ENCODE data around the gene CAV1. TPM values are rescaled to one million over a fixed set of nuclear protein-coding genes. Genes with fewer than 3 reads are reported as not detected.

CAV1 gene
- total and polyA plus RNA-seq, 2 donors (not counting 1 experiment from before 2014, with no cell fraction given), result 461 to 1,245 TPM

DNA sequence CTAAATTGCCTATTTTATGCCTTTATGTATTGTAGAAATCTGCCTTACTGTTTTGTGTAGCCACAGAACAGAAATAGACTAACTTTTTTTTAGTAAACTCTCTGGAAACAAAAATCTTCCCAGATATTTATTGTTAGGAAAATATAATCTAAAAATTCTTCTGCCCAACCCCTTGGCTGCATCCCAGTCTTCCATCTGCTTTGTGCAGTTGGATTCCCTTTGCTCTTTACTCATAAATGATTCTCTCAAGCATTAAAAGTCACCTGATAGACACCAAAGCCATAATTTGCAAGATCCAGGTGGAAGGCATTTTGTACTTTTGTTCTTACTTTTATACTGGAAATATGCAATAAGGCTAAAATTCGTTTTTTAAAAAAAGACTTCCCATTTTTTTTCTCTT, 31.4 kb upstream of the CAV1 start:
- no peaks in the 10 kb centered on the region for H3K36me3 ChIP-seq (ENCODE audit: control insufficient read depth, insufficient read depth, low read length)
- H3K27ac ChIP-seq (ENCODE audit: insufficient read depth, low read length), result no peak overlapping the region
- H3K4me2 ChIP-seq (ENCODE audit: extremely low read depth, insufficient read depth, low read length), result no peak overlapping the region
- H2AFZ ChIP-seq (ENCODE audit: low read length), result no peak overlapping the region
- no peak for DNase-seq (ENCODE audit: low read depth in 2 of 2)
- no peak overlapping the region for H3K9ac ChIP-seq (ENCODE audit: insufficient read depth, low read length)
- no peak overlapping the region for H3K4me3 ChIP-seq (replicated peaks in 1 of 4; ENCODE audit: control extremely low read depth in 1 of 4, insufficient read depth in 1 of 4, low read depth in 3 of 4, low read length in 4 of 4)
- TF ChIP-seq EZH2 (IDR thresholded peaks at IDR 0.05; ENCODE audit: low read length, missing control alignments), result no peak
- no peak for TF ChIP-seq CTCF (conservative IDR thresholded peaks at IDR 0.05 in 1 of 2, IDR thresholded peaks at IDR 0.05 in 1 of 2; ENCODE audit: low read depth in 1 of 2, low read length in 2 of 2)
- no peaks in the 10 kb centered on the region for H3K4me1 ChIP-seq (ENCODE audit: control insufficient read depth, extremely low read depth, insufficient read depth, low read length)
- H3K79me2 ChIP-seq (ENCODE audit: control insufficient read depth, insufficient read depth, low read length), result no peaks in the 10 kb centered on the region
- no peaks in the 10 kb centered on the region for H3K9me3 ChIP-seq (ENCODE audit: control insufficient read depth, insufficient read depth, low read depth, low read length)
- H4K20me1 ChIP-seq (ENCODE audit: control insufficient read depth, extremely low read depth, insufficient read depth, low read length), result no peaks in the 10 kb centered on the region
- H3K27me3 ChIP-seq (ENCODE audit: control insufficient read depth, insufficient read depth, low read length), result no peaks in the 10 kb centered on the region

DNA sequence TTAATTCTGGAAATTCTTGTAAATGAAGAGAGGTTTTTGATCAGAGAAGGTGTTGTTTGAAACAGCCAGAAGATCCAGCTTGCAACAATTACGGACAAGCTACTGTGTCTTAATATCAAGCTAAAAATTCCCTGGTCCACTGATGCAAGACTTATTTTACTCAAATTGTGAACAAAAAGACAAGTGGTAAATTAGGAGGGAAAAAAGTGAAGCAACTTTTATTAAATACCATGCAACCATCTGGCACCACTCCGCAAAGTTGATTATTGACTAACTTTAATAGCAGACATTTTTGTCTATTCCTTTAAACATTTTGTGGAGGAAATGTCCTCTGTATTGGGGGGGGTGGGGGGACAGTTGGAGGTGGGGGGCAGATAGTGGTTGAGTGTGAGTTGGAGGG, 30.4 kb upstream of the CAV1 start:
- DNase-seq (ENCODE audit: low read depth in 2 of 2), result no peak
- H3K4me1 ChIP-seq (ENCODE audit: control insufficient read depth, extremely low read depth, insufficient read depth, low read length), result no peaks in the 10 kb centered on the region
- TF ChIP-seq EZH2 (IDR thresholded peaks at IDR 0.05; ENCODE audit: low read length, missing control alignments) (no peak), CTCF (conservative IDR thresholded peaks at IDR 0.05 in 1 of 2, IDR thresholded peaks at IDR 0.05 in 1 of 2; ENCODE audit: low read depth in 1 of 2, low read length in 2 of 2) (no peak)
- H3K4me2 ChIP-seq (ENCODE audit: extremely low read depth, insufficient read depth, low read length), result no peak overlapping the region
- H3K9me3 ChIP-seq (ENCODE audit: control insufficient read depth, insufficient read depth, low read depth, low read length), result no peaks in the 10 kb centered on the region
- H2AFZ ChIP-seq (ENCODE audit: low read length), result no peak overlapping the region
- no peak overlapping the region for H3K27ac ChIP-seq (ENCODE audit: insufficient read depth, low read length)
- H3K9ac ChIP-seq (ENCODE audit: insufficient read depth, low read length), result no peak overlapping the region
- no peaks in the 10 kb centered on the region for H3K79me2 ChIP-seq (ENCODE audit: control insufficient read depth, insufficient read depth, low read length)
- no peaks in the 10 kb centered on the region for H4K20me1 ChIP-seq (ENCODE audit: control insufficient read depth, extremely low read depth, insufficient read depth, low read length)
- no peaks in the 10 kb centered on the region for H3K27me3 ChIP-seq (ENCODE audit: control insufficient read depth, insufficient read depth, low read length)
- H3K4me3 ChIP-seq (replicated peaks in 1 of 4; ENCODE audit: control extremely low read depth in 1 of 4, insufficient read depth in 1 of 4, low read depth in 3 of 4, low read length in 4 of 4), result no peak overlapping the region
- no peaks in the 10 kb centered on the region for H3K36me3 ChIP-seq (ENCODE audit: control insufficient read depth, insufficient read depth, low read length)

DNA sequence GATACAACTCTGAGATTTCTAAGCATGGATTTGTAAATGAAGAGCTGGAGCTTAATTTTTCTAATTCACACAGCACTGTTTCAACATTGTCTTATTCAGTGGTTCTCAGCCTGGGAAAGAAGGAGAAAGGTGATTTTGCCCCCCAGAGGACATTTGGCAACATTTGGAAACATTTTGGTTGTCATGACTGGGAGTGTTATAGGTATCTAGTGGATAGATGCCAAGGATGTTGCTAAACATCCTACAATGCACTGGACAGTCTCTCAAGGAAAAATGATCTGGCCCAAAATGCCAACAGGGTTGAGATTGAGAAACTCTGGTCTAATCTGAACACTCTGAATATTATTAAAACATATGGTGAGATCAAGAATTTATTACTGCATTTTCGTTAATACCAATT, 29.1 kb upstream of the CAV1 start:
- no peak overlapping the region for H3K27ac ChIP-seq (ENCODE audit: insufficient read depth, low read length)
- H3K4me1 ChIP-seq (ENCODE audit: control insufficient read depth, extremely low read depth, insufficient read depth, low read length), result no peaks in the 10 kb centered on the region
- no peaks in the 10 kb centered on the region for H3K9me3 ChIP-seq (ENCODE audit: control insufficient read depth, insufficient read depth, low read depth, low read length)
- no peaks in the 10 kb centered on the region for H3K36me3 ChIP-seq (ENCODE audit: control insufficient read depth, insufficient read depth, low read length)
- H3K27me3 ChIP-seq (ENCODE audit: control insufficient read depth, insufficient read depth, low read length), result no peaks in the 10 kb centered on the region
- H4K20me1 ChIP-seq (ENCODE audit: control insufficient read depth, extremely low read depth, insufficient read depth, low read length), result no peaks in the 10 kb centered on the region
- DNase-seq (ENCODE audit: low read depth in 2 of 2), result no peak
- no peak overlapping the region for H3K9ac ChIP-seq (ENCODE audit: insufficient read depth, low read length)
- H2AFZ ChIP-seq (ENCODE audit: low read length), result no peak overlapping the region
- peaks cover 9% of the 10 kb centered on the region for H3K79me2 ChIP-seq (ENCODE audit: control insufficient read depth, insufficient read depth, low read length)
- TF ChIP-seq CTCF (conservative IDR thresholded peaks at IDR 0.05 in 1 of 2, IDR thresholded peaks at IDR 0.05 in 1 of 2; ENCODE audit: low read depth in 1 of 2, low read length in 2 of 2) (no peak), EZH2 (IDR thresholded peaks at IDR 0.05; ENCODE audit: low read length, missing control alignments) (no peak)
- no peak overlapping the region for H3K4me3 ChIP-seq (replicated peaks in 1 of 4; ENCODE audit: control extremely low read depth in 1 of 4, insufficient read depth in 1 of 4, low read depth in 3 of 4, low read length in 4 of 4)
- no peak overlapping the region for H3K4me2 ChIP-seq (ENCODE audit: extremely low read depth, insufficient read depth, low read length)

Measured in fibroblast of lung (primary cell).